Neural cell (in vitro differentiated cells): Measurements from ENCODE around the gene BCL6. TPM values are rescaled to one million over a fixed set of nuclear protein-coding genes. Genes with fewer than 3 reads are reported as not detected.

ENCODE experiments used
- H2AFZ ChIP-seq: fragments of 200-600, 300-800 bp; sonication (generic), shearing (Covaris generic); 2 replicates; pipeline ENCODE4 v1.6.0; 2014; ENCODE audit warnings: low read depth, mild to moderate bottlenecking, antibody characterized with exemption, low read length, moderate library complexity
- H3F3A ChIP-seq: fragments of 200-600 bp; shearing (Covaris generic); 2 replicates; pipeline ENCODE4 v1.6.1; 2016; ENCODE audit warnings: mild to moderate bottlenecking, moderate library complexity, mixed read lengths, antibody characterized with exemption, low read length; ENCODE audit not compliant: insufficient read depth, poor library complexity, severe bottlenecking
- H3K27ac ChIP-seq: fragments of 200-600, 300-800 bp; sonication (generic), shearing (Covaris generic); 2 replicates; pipeline ENCODE4 v1.5.1; 2014; ENCODE audit warnings: mild to moderate bottlenecking, low read length, moderate library complexity
- H3K27me3 ChIP-seq: fragments of 300-800, 200-600 bp; sonication (generic), shearing (Covaris generic); 2 replicates; pipeline ENCODE4 v1.6.0; 2014; ENCODE audit warnings: mild to moderate bottlenecking, low read depth, low read length, moderate library complexity; ENCODE audit not compliant: insufficient read depth
- H3K36me3 ChIP-seq: fragments of 300-800, 200-600 bp; sonication (generic), shearing (Covaris generic); 2 replicates; pipeline ENCODE4 v1.5.1; 2014; ENCODE audit warnings: mild to moderate bottlenecking, antibody characterized with exemption, low read length, moderate library complexity; ENCODE audit not compliant: insufficient read depth
- H3K4me2 ChIP-seq: fragments of 300-800, 200-600 bp; sonication (generic), shearing (Covaris generic); 2 replicates; pipeline ENCODE4 v1.6.0; 2014; ENCODE audit warnings: mild to moderate bottlenecking, low read length
- H3K4me3 ChIP-seq: fragments of 300-800, 200-600 bp; sonication (generic), shearing (Covaris generic); 2 replicates; pipeline ENCODE4 v1.5.1; 2014; ENCODE audit warnings: mild to moderate bottlenecking, low read length, moderate library complexity
- H3K79me2 ChIP-seq: fragments of 200-600 bp; shearing (Covaris generic); replicated peaks from 2 replicates; pipeline ENCODE4 v1.6.0; 2014; ENCODE audit warnings: mild to moderate bottlenecking, low read length, moderate library complexity; ENCODE audit not compliant: insufficient read depth
- H3K9ac ChIP-seq: fragments of 300-800, 200-600 bp; sonication (generic), shearing (Covaris generic); 2 replicates; pipeline ENCODE4 v1.6.1; 2016; ENCODE audit warnings: mild to moderate bottlenecking, low read length, mixed read lengths
- H3K9me2 ChIP-seq: fragments of 200-600 bp; shearing (Covaris generic); 2 replicates; pipeline ENCODE4 v1.6.1; 2016; ENCODE audit warnings: mild to moderate bottlenecking, low read length, mixed read lengths; ENCODE audit not compliant: insufficient read depth
- H3K9me3 ChIP-seq: fragments of 200-600, 300-800 bp; sonication (generic), shearing (Covaris generic); 2 replicates; pipeline ENCODE4 v1.6.1; 2016; ENCODE audit warnings: mild to moderate bottlenecking, mixed run types, low read length, moderate library complexity, mixed read lengths
- H4K20me1 ChIP-seq: fragments of 200-600 bp; shearing (Covaris generic); 2 replicates; pipeline ENCODE4 v1.6.1; 2016; ENCODE audit warnings: mild to moderate bottlenecking, mixed run types; ENCODE audit not compliant: insufficient read depth
- EP300 ChIP-seq: fragments of 450-650 bp; conservative IDR thresholded peaks from 2 replicates; pipeline ENCODE4 v1.6.1; 2014; ENCODE audit warnings: antibody characterized with exemption, mild to moderate bottlenecking, moderate library complexity; ENCODE audit not compliant: poor library complexity, severe bottlenecking
- EZH2 ChIP-seq: fragments of 200-600, 300-800 bp; shearing (Covaris generic), sonication (generic); IDR thresholded peaks from 2 replicates; pipeline ENCODE4 v1.6.1; 2014; ENCODE audit warnings: antibody characterized with exemption, low read length, borderline replicate concordance, mild to moderate bottlenecking; ENCODE audit not compliant: insufficient read depth, poor library complexity, severe bottlenecking
- MXI1 ChIP-seq: fragments of 450-650 bp; conservative IDR thresholded peaks from 2 replicates; pipeline ENCODE4 v1.6.1; 2014; ENCODE audit warnings: antibody characterized with exemption, mild to moderate bottlenecking; ENCODE audit not compliant: poor library complexity, severe bottlenecking
- POLR2AphosphoS5 ChIP-seq: IDR thresholded peaks from 2 replicates; pipeline ENCODE4 v1.6.1; 2012
- RAD21 ChIP-seq: fragments of 450-650 bp; conservative IDR thresholded peaks from 2 replicates; pipeline ENCODE4 v1.6.1; 2014; ENCODE audit warnings: antibody characterized with exemption, mild to moderate bottlenecking, moderate library complexity
- SMC3 ChIP-seq: fragments of 450-650 bp; conservative IDR thresholded peaks from 2 replicates; pipeline ENCODE4 v1.6.1; 2014; ENCODE audit warnings: antibody characterized with exemption, mild to moderate bottlenecking, moderate library complexity; ENCODE audit not compliant: poor library complexity
- TAF1 ChIP-seq: IDR thresholded peaks from 2 replicates; pipeline ENCODE4 v1.6.1; 2012; ENCODE audit warnings: low read depth
- polyA plus RNA-seq: library from polyadenylated mRNA; depleted of rRNA; stranded (reverse); fragments of >200 nt; gene quantifications from 2 replicates; pipeline ENCODE4 v1.2.3, GENCODE V29; 2014
- TF ChIP-seq, protein P1 (sequence below): fragments of 450-650 bp; IDR thresholded peaks from 2 replicates; pipeline ENCODE4 v1.5.1; 2014; ENCODE audit warnings: antibody characterized with exemption, mild to moderate bottlenecking, moderate library complexity; ENCODE audit not compliant: poor library complexity, severe bottlenecking
- TF ChIP-seq, protein P2 (sequence below): IDR thresholded peaks from 2 replicates; pipeline ENCODE4 v1.6.1; 2012; ENCODE audit warnings: borderline replicate concordance

Gene BCL6
- polyA plus RNA-seq, 1 donor from 2014 or later = 5.2 TPM

DNA sequence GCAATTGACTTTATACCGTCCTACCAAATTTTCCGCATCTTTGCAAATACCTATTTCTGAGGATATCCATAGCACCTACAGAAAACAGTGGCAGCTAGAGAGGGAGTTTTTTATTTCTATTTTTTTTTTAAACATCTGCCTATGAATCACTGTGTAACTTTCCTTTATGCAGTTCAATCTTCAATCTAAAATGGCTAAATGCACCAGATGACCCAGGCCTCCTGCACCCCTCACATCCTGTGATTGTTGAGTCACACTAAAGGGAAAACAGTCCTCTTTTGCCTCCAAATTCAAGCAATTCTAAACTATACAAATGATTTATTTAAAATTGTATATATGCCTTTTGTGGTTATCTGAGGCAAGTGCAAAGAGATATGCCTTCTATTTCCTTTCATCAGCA, 20.1 kb upstream of the BCL6 start:
- no peak overlapping the region for H3K4me2 ChIP-seq

DNA sequence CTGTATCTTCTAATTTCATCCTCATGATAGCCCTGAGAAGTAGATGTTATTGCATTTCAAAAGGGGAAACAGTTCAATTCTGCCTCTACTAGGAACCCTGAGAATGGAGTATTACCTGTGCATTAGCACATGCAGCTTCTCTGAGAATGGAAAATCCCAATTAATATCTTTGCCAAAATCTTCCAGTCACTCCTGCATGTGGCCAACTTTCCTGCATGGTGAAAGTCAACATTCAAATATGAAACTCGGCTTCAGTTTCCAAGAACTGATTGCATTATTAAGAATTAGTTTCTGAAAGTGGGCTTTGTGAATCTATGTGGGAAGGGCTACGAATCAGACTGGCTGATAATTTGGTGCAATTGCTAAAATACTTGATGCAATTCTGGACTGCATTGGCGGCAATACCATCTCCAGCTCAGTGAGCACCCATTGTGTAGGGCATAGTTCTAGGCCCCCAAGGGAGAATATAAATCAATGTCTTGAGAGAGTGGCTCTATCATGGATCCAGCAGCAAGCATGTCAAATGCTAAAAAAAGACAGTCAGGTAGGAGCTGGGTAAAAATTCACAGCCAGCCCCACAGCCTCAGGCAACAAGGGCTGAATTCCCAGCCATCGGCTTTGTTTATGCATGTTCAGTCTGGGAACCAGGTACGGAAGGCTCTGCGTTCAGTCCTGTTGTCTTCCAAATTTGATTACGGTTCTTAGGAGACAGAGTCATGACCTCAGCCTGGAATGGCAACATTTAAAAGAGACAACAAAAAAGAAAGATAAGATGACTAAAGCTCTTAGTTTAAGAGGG, 18.8 kb upstream of the BCL6 start:
- Histone ChIP-seq H2AFZ (no peak overlapping the region), H4K20me1 (no peaks in the 10 kb centered on the region), H3K79me2 (no peaks in the 10 kb centered on the region), H3K27me3 (no peaks in the 10 kb centered on the region), H3K4me2 (no peak overlapping the region), H3K27ac (no peak overlapping the region), H3K9me2 (no peaks in the 10 kb centered on the region), H3K36me3 (no peaks in the 10 kb centered on the region), H3K9me3 (no peaks in the 10 kb centered on the region), H3K4me3 (no peak overlapping the region), H3K9ac (no peak overlapping the region), H3F3A (no peaks in the 10 kb centered on the region)
- TF ChIP-seq, protein P1, sequence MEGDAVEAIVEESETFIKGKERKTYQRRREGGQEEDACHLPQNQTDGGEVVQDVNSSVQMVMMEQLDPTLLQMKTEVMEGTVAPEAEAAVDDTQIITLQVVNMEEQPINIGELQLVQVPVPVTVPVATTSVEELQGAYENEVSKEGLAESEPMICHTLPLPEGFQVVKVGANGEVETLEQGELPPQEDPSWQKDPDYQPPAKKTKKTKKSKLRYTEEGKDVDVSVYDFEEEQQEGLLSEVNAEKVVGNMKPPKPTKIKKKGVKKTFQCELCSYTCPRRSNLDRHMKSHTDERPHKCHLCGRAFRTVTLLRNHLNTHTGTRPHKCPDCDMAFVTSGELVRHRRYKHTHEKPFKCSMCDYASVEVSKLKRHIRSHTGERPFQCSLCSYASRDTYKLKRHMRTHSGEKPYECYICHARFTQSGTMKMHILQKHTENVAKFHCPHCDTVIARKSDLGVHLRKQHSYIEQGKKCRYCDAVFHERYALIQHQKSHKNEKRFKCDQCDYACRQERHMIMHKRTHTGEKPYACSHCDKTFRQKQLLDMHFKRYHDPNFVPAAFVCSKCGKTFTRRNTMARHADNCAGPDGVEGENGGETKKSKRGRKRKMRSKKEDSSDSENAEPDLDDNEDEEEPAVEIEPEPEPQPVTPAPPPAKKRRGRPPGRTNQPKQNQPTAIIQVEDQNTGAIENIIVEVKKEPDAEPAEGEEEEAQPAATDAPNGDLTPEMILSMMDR = no peak
- no peak for TF ChIP-seq EZH2
- TF ChIP-seq MXI1 = no peak
- TF ChIP-seq TAF1 = no peak
- TF ChIP-seq SMC3 = no peak
- TF ChIP-seq EP300 = no peak
- TF ChIP-seq POLR2AphosphoS5 = no peak
- no peak for TF ChIP-seq RAD21
- TF ChIP-seq, protein P2, sequence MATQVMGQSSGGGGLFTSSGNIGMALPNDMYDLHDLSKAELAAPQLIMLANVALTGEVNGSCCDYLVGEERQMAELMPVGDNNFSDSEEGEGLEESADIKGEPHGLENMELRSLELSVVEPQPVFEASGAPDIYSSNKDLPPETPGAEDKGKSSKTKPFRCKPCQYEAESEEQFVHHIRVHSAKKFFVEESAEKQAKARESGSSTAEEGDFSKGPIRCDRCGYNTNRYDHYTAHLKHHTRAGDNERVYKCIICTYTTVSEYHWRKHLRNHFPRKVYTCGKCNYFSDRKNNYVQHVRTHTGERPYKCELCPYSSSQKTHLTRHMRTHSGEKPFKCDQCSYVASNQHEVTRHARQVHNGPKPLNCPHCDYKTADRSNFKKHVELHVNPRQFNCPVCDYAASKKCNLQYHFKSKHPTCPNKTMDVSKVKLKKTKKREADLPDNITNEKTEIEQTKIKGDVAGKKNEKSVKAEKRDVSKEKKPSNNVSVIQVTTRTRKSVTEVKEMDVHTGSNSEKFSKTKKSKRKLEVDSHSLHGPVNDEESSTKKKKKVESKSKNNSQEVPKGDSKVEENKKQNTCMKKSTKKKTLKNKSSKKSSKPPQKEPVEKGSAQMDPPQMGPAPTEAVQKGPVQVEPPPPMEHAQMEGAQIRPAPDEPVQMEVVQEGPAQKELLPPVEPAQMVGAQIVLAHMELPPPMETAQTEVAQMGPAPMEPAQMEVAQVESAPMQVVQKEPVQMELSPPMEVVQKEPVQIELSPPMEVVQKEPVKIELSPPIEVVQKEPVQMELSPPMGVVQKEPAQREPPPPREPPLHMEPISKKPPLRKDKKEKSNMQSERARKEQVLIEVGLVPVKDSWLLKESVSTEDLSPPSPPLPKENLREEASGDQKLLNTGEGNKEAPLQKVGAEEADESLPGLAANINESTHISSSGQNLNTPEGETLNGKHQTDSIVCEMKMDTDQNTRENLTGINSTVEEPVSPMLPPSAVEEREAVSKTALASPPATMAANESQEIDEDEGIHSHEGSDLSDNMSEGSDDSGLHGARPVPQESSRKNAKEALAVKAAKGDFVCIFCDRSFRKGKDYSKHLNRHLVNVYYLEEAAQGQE = no peak

More for the DNA sequence above, 20.1 kb upstream of the BCL6 start:
- Histone ChIP-seq H3K9ac (no peak overlapping the region), H3K36me3 (no peaks in the 10 kb centered on the region), H3K79me2 (no peaks in the 10 kb centered on the region), H2AFZ (no peak overlapping the region), H4K20me1 (no peaks in the 10 kb centered on the region), H3F3A (no peaks in the 10 kb centered on the region), H3K9me2 (no peaks in the 10 kb centered on the region), H3K27ac (no peak overlapping the region), H3K9me3 (no peaks in the 10 kb centered on the region), H3K27me3 (no peaks in the 10 kb centered on the region), H3K4me3 (no peak overlapping the region)
- TF ChIP-seq EP300 (no peak), POLR2AphosphoS5 (no peak), RAD21 (no peak), MXI1 (no peak), TAF1 (no peak), EZH2 (no peak), SMC3 (no peak)
- TF ChIP-seq, protein P1 = no peak
- TF ChIP-seq, protein P2 = no peak
